K562 (cell line): Measurements from ENCODE around the gene TAC3. TPM values are rescaled to one million over a fixed set of nuclear protein-coding genes. Genes with fewer than 3 reads are reported as not detected.

Experiments used
- ATAC-seq: fragments of 200-7000 bp; cut with Tn5 transposase; 3 replicates; pipeline ENCODE4 v1.9.1; 2020; ENCODE audit warnings: moderate library complexity
- BruUV-seq: library from RNA; stranded (reverse); fragments of 400-500 nt; replicated peaks from 2 replicates; lab custom pipeline; 2021; lab: Mats Ljungman, UMichigan
- CTCF ChIA-PET: fragments of 300-600 bp; formaldehyde crosslinking; extraction: SDS; loops from one replicate; lab custom pipeline; 2021; ENCODE audit warnings: low intra/inter-chr PET ratio; lab: Yijun Ruan, JAX
- POLR2A ChIA-PET: fragments of 300-600, 350-650 bp; sonication (Branson Sonifier 250); formaldehyde crosslinking; extraction: SDS; loops from one replicate; lab custom pipeline; 2021; ENCODE audit warnings: antibody characterized with exemption, inconsistent platforms; lab: Yijun Ruan, JAX
- DNase-seq, 4 experiments: peaks; one replicate each; pipeline versions ENCODE4 v3.0.0 to v3.0.0-alpha.2; 2011 to 2018; ENCODE audit warnings: low spot score in 3 of 4, mixed read lengths in 3 of 4; ENCODE audit errors: extremely low read depth in 1 of 4
- FAIRE-seq: peaks from 2 replicates; lab custom pipeline; 2011; peaks lifted over from hg19 to GRCh38; lab: Jason Lieb, UNC
- H2AFZ ChIP-seq: 2 replicates; pipeline ENCODE4 v1.6.0; 2011; ENCODE audit warnings: low read depth, low read length, control low read depth, inconsistent platforms
- H3K27ac ChIP-seq: fragments of 200-600 bp; 3 replicates; pipeline ENCODE4 v1.8.0; 2011; ENCODE audit warnings: low read depth, mild to moderate bottlenecking, control low read depth, inconsistent platforms, low read length, moderate library complexity, mixed read lengths; ENCODE audit errors: extremely low read depth
- H3K27me3 ChIP-seq, 2 experiments: fragments of 300-600 bp in 1 of 2; 2 replicates in 1 of 2; 3 replicates in 1 of 2; pipeline versions ENCODE4 v1.6.0 to v1.8.0; 2011; ENCODE audit warnings: inconsistent platforms in 2 of 2, low read length in 2 of 2, mild to moderate bottlenecking in 1 of 2, mixed read lengths in 1 of 2, moderate library complexity in 1 of 2; ENCODE audit not compliant: control insufficient read depth in 2 of 2, insufficient read depth in 2 of 2
- H3K36me3 ChIP-seq: fragments of 300-600 bp; 3 replicates; pipeline ENCODE4 v1.8.0; 2011; ENCODE audit warnings: mild to moderate bottlenecking, low read length, inconsistent platforms; ENCODE audit not compliant: control insufficient read depth, insufficient read depth
- H3K4me1 ChIP-seq, 2 experiments: fragments of 200-600 bp in 1 of 2; replicated peaks in 1 of 2; 2 replicates in 1 of 2; 3 replicates in 1 of 2; pipeline versions ENCODE4 v1.5.1 to v1.8.0; 2011; ENCODE audit warnings: inconsistent platforms in 2 of 2, low read length in 2 of 2, mild to moderate bottlenecking in 1 of 2, mixed read lengths in 1 of 2, moderate library complexity in 1 of 2; ENCODE audit not compliant: control insufficient read depth in 2 of 2, insufficient read depth in 2 of 2
- H3K4me2 ChIP-seq: 2 replicates; pipeline ENCODE4 v1.6.1; 2011; ENCODE audit warnings: low read length, control low read depth, inconsistent platforms, mixed read lengths; ENCODE audit not compliant: insufficient read depth
- H3K4me3 ChIP-seq: fragments of 200-600 bp; sonication (generic), shearing (Covaris generic); 2 replicates; pipeline ENCODE4 v1.5.1; 2016; ENCODE audit warnings: control low read depth, inconsistent platforms
- H3K79me2 ChIP-seq: fragments of 200-600 bp; 3 replicates; pipeline ENCODE4 v1.8.0; 2011; ENCODE audit warnings: low read length, inconsistent platforms; ENCODE audit not compliant: control insufficient read depth, insufficient read depth
- H3K9ac ChIP-seq, 2 experiments: 2 replicates each; pipeline versions ENCODE4 v1.6.0 to v1.6.1; 2011; ENCODE audit warnings: low read depth in 2 of 2, low read length in 2 of 2, control low read depth in 1 of 2, inconsistent platforms in 1 of 2, mild to moderate bottlenecking in 1 of 2, mixed read lengths in 1 of 2; ENCODE audit not compliant: insufficient read depth in 1 of 2
- H3K9me1 ChIP-seq: one replicate; pipeline ENCODE4 v1.6.0; 2011; ENCODE audit warnings: inconsistent platforms, mild to moderate bottlenecking, low read length, moderate library complexity; ENCODE audit not compliant: control insufficient read depth, insufficient read depth
- H3K9me3 ChIP-seq: replicated peaks from 2 replicates; pipeline ENCODE4 v1.5.1; 2011; ENCODE audit warnings: low read depth, low read length, inconsistent platforms; ENCODE audit not compliant: control insufficient read depth, insufficient read depth
- H4K20me1 ChIP-seq: replicated peaks from 2 replicates; pipeline ENCODE4 v1.6.1; 2011; ENCODE audit warnings: low read length, inconsistent platforms, mixed read lengths; ENCODE audit not compliant: control insufficient read depth, insufficient read depth
- ATF2 ChIP-seq: sonication (generic); formaldehyde crosslinking; IDR thresholded peaks from 2 replicates; pipeline ENCODE4 v1.8.1; 2022; ENCODE audit warnings: missing genetic modification reagents
- BCOR ChIP-seq: fragments of 450-650 bp; IDR thresholded peaks from 2 replicates; pipeline ENCODE4 v1.6.1; 2016
- DACH1 ChIP-seq: fragments of 450-650 bp; IDR thresholded peaks from 2 replicates; pipeline ENCODE4 v1.6.1; 2018; ENCODE audit not compliant: partially characterized antibody
- KDM2B ChIP-seq: fragments of 250-450 bp; sonication (Bioruptor Pico); IDR thresholded peaks from 2 replicates; pipeline ENCODE4 v1.8.0; 2021; ENCODE audit warnings: mild to moderate bottlenecking, moderate library complexity
- KDM5B ChIP-seq: fragments of 200-600 bp; sonication (generic); IDR thresholded peaks from 2 replicates; pipeline ENCODE4 v1.6.1; 2012; ENCODE audit warnings: low read depth, mild to moderate bottlenecking, moderate library complexity, low read length, control low read depth, inconsistent platforms; ENCODE audit not compliant: insufficient replicate concordance
- PHB ChIP-seq: fragments of 250-450 bp; sonication (Bioruptor Pico); IDR thresholded peaks from 2 replicates; pipeline ENCODE4 v1.5.0; 2021
- TBP ChIP-seq: optimal IDR thresholded peaks from 2 replicates; pipeline ENCODE3; 2011; ENCODE audit warnings: low read depth, low read length, improper control_type of control experiment
- ZMIZ1 ChIP-seq, 2 experiments: fragments of 150-350 bp in 1 of 2; IDR thresholded peaks; 2 replicates each; pipeline ENCODE4 v1.6.1; 2012 to 2016; ENCODE audit warnings: low read depth in 2 of 2, low read length in 2 of 2, mild to moderate bottlenecking in 1 of 2, moderate library complexity in 1 of 2
- ZNF140 ChIP-seq: fragments of 250-450 bp; sonication (Bioruptor Pico); IDR thresholded peaks from 2 replicates; pipeline ENCODE4 v1.8.0; 2021; ENCODE audit warnings: moderate library complexity, mild to moderate bottlenecking, inconsistent platforms
- WGBS: fragments of 100-300 bp; shearing (Covaris generic); methylation state at CpG from one replicate; pipeline ENCODE4 v1.1.6; 2016; ENCODE audit warnings: low coverage, mixed read lengths; ENCODE audit not compliant: insufficient coverage; ENCODE audit errors: missing lambda C conversion rate; 5-methylcytosine and 5-hydroxymethylcytosine counted together
- in situ Hi-C: fragments of 300-500 bp; cut with MboI; formaldehyde crosslinking; loops from 4 replicates; pipeline ENCODE4 v1.15.0; 2018; ENCODE audit warnings: inconsistent platforms, mixed read lengths
- intact Hi-C: fragments of 100-400 bp; cut with micrococcal nuclease; formaldehyde crosslinking; loops from 2 replicates; pipeline ENCODE4 v1.14.2; 2022
- polyA plus RNA-seq, 8 experiments: library from polyadenylated mRNA; depleted of rRNA in 4 of 8; stranded (reverse) in 5 of 8; unstranded in 3 of 8; fragments of >200 nt; fragmentation: Nextera tagmentation in 2 of 8; fragmentation: Illumina TruSeq in 1 of 8; extraction: Ambion mirVana in 2 of 8; extraction: Trizol in 1 of 8; gene quantifications; 2 replicates each; pipeline versions ENCODE4 v1.2.1 to v1.2.3, GENCODE V29; 2011 to 2014; ENCODE audit warnings: inconsistent platforms in 1 of 8, missing spikeins in 1 of 8
- total RNA-seq, 7 experiments: library from RNA; depleted of rRNA in 6 of 7; stranded (reverse); fragments of >200 nt in 6 of 7; fragmentation: Illumina TruSeq in 2 of 7; extraction: Trizol in 2 of 7; gene quantifications; 2 replicates each; pipeline versions ENCODE4 v1.2.1 to v1.2.3, GENCODE V29; 2011 to 2021; ENCODE audit warnings: low replicate concordance in 1 of 7

TAC3 gene
- total and polyA plus RNA-seq, 9 of the 15 experiments (the other 6 are each of a cell fraction or from before 2014, with no cell fraction given): 0.29 to 2.8 (median 1.4) TPM

GRCh38 chr12:56998981-56999380 lies 17.3 kb downstream of the TAC3 start:
- peaks cover 14 to 30% of the 10 kb centered on the region in 2 experiments; a peak in 4 of 5 replicates for H3K4me1 ChIP-seq
- no peak overlapping the region for H3K4me3 ChIP-seq
- TF ChIP-seq KDM5B: no peak
- no peak for TF ChIP-seq ATF2 (CRISPR knock-in tag)
- TF ChIP-seq ZNF140 (CRISPR knock-in tag): no peak
- TF ChIP-seq ZMIZ1 (IDR thresholded peaks at IDR 0.05; ENCODE audit: low read depth in 2 of 2, low read length in 2 of 2): no peak
- TF ChIP-seq KDM2B: no peak
- no peak for TF ChIP-seq DACH1
- no peak for TF ChIP-seq BCOR
- no peak for TF ChIP-seq TBP
- TF ChIP-seq PHB (CRISPR knock-in tag): no peak
- POLR2A ChIA-PET: interaction anchor here (1.0 kb wide), 1 partner anchor 328 kb away, joined by 3 read pairs; no protein-coding TSS in a partner anchor
- FAIRE-seq: no peak
- H3K36me3 ChIP-seq: peaks cover 53% of the 10 kb centered on the region
- in situ Hi-C loops: no loop called here
- H2AFZ ChIP-seq: no peak overlapping the region
- peak in 1 of 4 experiments; percentile 2 for DNase-seq
- H4K20me1 ChIP-seq: no peaks in the 10 kb centered on the region; the same call in 1 of the 2 replicates
- no peak overlapping the region for H3K4me2 ChIP-seq
- H3K9me3 ChIP-seq: no peaks in the 10 kb centered on the region
- no TSS peak for BruUV-seq
- no peaks in the 10 kb centered on the region for H3K27me3 ChIP-seq
- CTCF ChIA-PET: no interaction called here
- WGBS: 70% methylated on average over 4 of the region's 4 CpGs
- intact Hi-C loops: no loop called here
- peaks cover 3% of the 10 kb centered on the region for H3K9me1 ChIP-seq
- no peak overlapping the region for H3K27ac ChIP-seq
- H3K79me2 ChIP-seq: peaks cover 33% of the 10 kb centered on the region
- H3K9ac ChIP-seq: no peak overlapping the region
- ATAC-seq: no peak
